GM18520 (cell line): ENCODE data around the gene GALR3.

Experiments
- ATAC-seq: cut with Tn5 transposase; IDR thresholded peaks from one replicate; pipeline ENCODE4 v1.9.1; 2021; ENCODE audit not compliant: unreplicated experiment

The GALR3 gene

GRCh38 chr22:37860796-37861421 is 37.7 kb downstream of the GALR3 start:
- ATAC-seq = no peak

- no peak for ATAC-seq
Observed at GRCh38 chr22:37862570-37863325, 39.6 kb downstream of the GALR3 start.

- no peak for ATAC-seq
Observed at GRCh38 chr22:37865510-37865909, 42.3 kb downstream of the GALR3 start.

GRCh38 chr22:37870273-37870672 is 47.1 kb downstream of the GALR3 start:
- no peak for ATAC-seq
